HepG2 (cell line): Measurements from ENCODE around the gene EXOSC7. TPM values are rescaled to one million over a fixed set of nuclear protein-coding genes. Genes with fewer than 3 reads are reported as not detected.

Experiments
- ATAC-seq: fragments of 200-7000 bp; cut with Tn5 transposase; 3 replicates; pipeline ENCODE4 v1.9.1; 2020; ENCODE audit warnings: mild to moderate bottlenecking, moderate library complexity
- BruUV-seq: library from RNA; stranded (reverse); fragments of 400-500 nt; replicated peaks from 2 replicates; lab custom pipeline; 2021; lab: Mats Ljungman, UMichigan
- CTCF ChIA-PET: fragments of 300-600 bp; formaldehyde crosslinking; extraction: SDS; loops from one replicate; lab custom pipeline; 2021; ENCODE audit warnings: low total read pairs, inconsistent platforms, low intra/inter-chr PET ratio; lab: Yijun Ruan, JAX
- POLR2A ChIA-PET: fragments of 350-600 bp; sonication (Branson Sonifier 250); formaldehyde crosslinking; loops from one replicate; lab custom pipeline; 2020; ENCODE audit warnings: antibody characterized with exemption, inconsistent platforms; lab: Yijun Ruan, JAX
- DNase-seq: peaks from one replicate; pipeline ENCODE4 v3.0.0-alpha.2; 2015; ENCODE audit warnings: low spot score
- FAIRE-seq: peaks from 3 replicates; lab custom pipeline; 2011; peaks lifted over from hg19 to GRCh38; lab: Jason Lieb, UNC
- H2AFZ ChIP-seq: one replicate; pipeline ENCODE4 v1.6.1; 2011; ENCODE audit warnings: low read length, inconsistent platforms
- H3K27ac ChIP-seq: fragments of 300-600 bp; 3 replicates; pipeline ENCODE4 v1.8.0; 2011; ENCODE audit warnings: mixed run types, mild to moderate bottlenecking, mixed read lengths, low read length, inconsistent platforms; ENCODE audit not compliant: insufficient read depth; ENCODE audit errors: extremely low read length
- H3K27me3 ChIP-seq, 2 experiments: fragments of 200-600 bp in 1 of 2; 2 replicates in 1 of 2; 3 replicates in 1 of 2; pipeline versions ENCODE4 v1.6.0 to v1.8.0; 2011; ENCODE audit warnings: low read length in 2 of 2, mild to moderate bottlenecking in 2 of 2, moderate library complexity in 2 of 2, inconsistent platforms in 1 of 2; ENCODE audit not compliant: insufficient read depth in 2 of 2, control insufficient read depth in 1 of 2
- H3K36me3 ChIP-seq, 2 experiments: fragments of 200-600 bp in 1 of 2; replicated peaks in 1 of 2; 2 replicates in 1 of 2; 3 replicates in 1 of 2; pipeline versions ENCODE4 v1.5.1 to v1.8.0; 2011; ENCODE audit warnings: low read length in 2 of 2, inconsistent platforms in 1 of 2; ENCODE audit not compliant: insufficient read depth in 2 of 2, control insufficient read depth in 1 of 2
- H3K4me1 ChIP-seq: 2 replicates; pipeline ENCODE4 v1.5.1; 2012; ENCODE audit warnings: low read length, inconsistent platforms; ENCODE audit not compliant: insufficient read depth
- H3K4me2 ChIP-seq: 2 replicates; pipeline ENCODE4 v1.6.0; 2011; ENCODE audit warnings: low read depth, low read length, inconsistent platforms
- H3K4me3 ChIP-seq, 3 experiments: fragments of 200-600 bp in 1 of 3; sonication (generic), shearing (Covaris generic) in 1 of 3; replicated peaks in 1 of 3; 2 replicates each; pipeline ENCODE4 v1.5.1; 2011 to 2016; ENCODE audit warnings: low read length in 3 of 3, inconsistent platforms in 2 of 3, low read depth in 2 of 3, mild to moderate bottlenecking in 2 of 3, control low read depth in 1 of 3, mixed read lengths in 1 of 3; ENCODE audit not compliant: insufficient read depth in 1 of 3
- H3K79me2 ChIP-seq: one replicate; pipeline ENCODE4 v1.6.1; 2011; ENCODE audit warnings: low read length, inconsistent platforms; ENCODE audit not compliant: insufficient read depth
- H3K9ac ChIP-seq: 2 replicates; pipeline ENCODE4 v1.6.0; 2011; ENCODE audit warnings: mild to moderate bottlenecking, low read depth, low read length, inconsistent platforms; ENCODE audit not compliant: insufficient read depth
- H3K9me3 ChIP-seq: 2 replicates; pipeline ENCODE4 v1.5.1; 2012; ENCODE audit warnings: mild to moderate bottlenecking, low read length
- H4K20me1 ChIP-seq: 2 replicates; pipeline ENCODE4 v1.6.0; 2011; ENCODE audit warnings: inconsistent platforms, mild to moderate bottlenecking, low read length, moderate library complexity; ENCODE audit not compliant: insufficient read depth
- BCL3 ChIP-seq: sonication (generic); formaldehyde crosslinking; IDR thresholded peaks from 2 replicates; pipeline ENCODE4 v1.5.1; 2020; ENCODE audit warnings: mild to moderate bottlenecking, missing genetic modification reagents, moderate library complexity
- GTF2F1 ChIP-seq: fragments of 150-350 bp; IDR thresholded peaks from 2 replicates; pipeline ENCODE4 v1.6.1; 2014; ENCODE audit warnings: low read length
- HNRNPH1 ChIP-seq: fragments of 200-400 bp; formaldehyde crosslinking; optimal IDR thresholded peaks from 2 replicates; pipeline ENCODE3; 2017; ENCODE audit warnings: mild to moderate bottlenecking, low read depth, low read length
- MAF1 ChIP-seq: sonication (generic); formaldehyde crosslinking; IDR thresholded peaks from 2 replicates; pipeline ENCODE4 v1.5.0; 2020; ENCODE audit warnings: missing genetic modification reagents, borderline replicate concordance
- RARG ChIP-seq: sonication (generic); formaldehyde crosslinking; IDR thresholded peaks from 2 replicates; pipeline ENCODE4 v1.4.0; 2020; ENCODE audit warnings: low read depth, mild to moderate bottlenecking, missing genetic modification reagents
- REXO4 ChIP-seq: sonication (generic); formaldehyde crosslinking; IDR thresholded peaks from 2 replicates; pipeline ENCODE4 v1.8.0; 2022; ENCODE audit warnings: missing genetic modification reagents, mild to moderate bottlenecking, borderline replicate concordance
- SOX5 ChIP-seq: IDR thresholded peaks from 2 replicates; pipeline ENCODE4 v1.6.1; 2016; ENCODE audit warnings: borderline replicate concordance
- SSRP1 ChIP-seq: IDR thresholded peaks from 2 replicates; pipeline ENCODE4 v1.6.1; 2016; ENCODE audit warnings: control low read depth
- THYN1 ChIP-seq: sonication (generic); formaldehyde crosslinking; IDR thresholded peaks from 2 replicates; pipeline ENCODE4 v1.8.1; 2023; ENCODE audit warnings: low read depth, mild to moderate bottlenecking, moderate library complexity, missing genetic modification reagents, borderline replicate concordance
- YY1 ChIP-seq: IDR thresholded peaks from 2 replicates; pipeline ENCODE4 v1.6.1; 2011; ENCODE audit warnings: low read length, low read depth, moderate library complexity, mild to moderate bottlenecking; ENCODE audit not compliant: insufficient read depth, insufficient replicate concordance
- ZNF451 ChIP-seq: sonication (generic); formaldehyde crosslinking; IDR thresholded peaks from 2 replicates; pipeline ENCODE4 v1.5.0; 2020; ENCODE audit warnings: mild to moderate bottlenecking, missing genetic modification reagents
- ZNF501 ChIP-seq: sonication (generic); formaldehyde crosslinking; IDR thresholded peaks from 2 replicates; pipeline ENCODE4 v1.5.1; 2020; ENCODE audit warnings: mild to moderate bottlenecking, moderate library complexity, missing genetic modification reagents
- ZNF678 ChIP-seq: sonication (generic); formaldehyde crosslinking; IDR thresholded peaks from 2 replicates; pipeline ENCODE4 v1.4.0; 2020; ENCODE audit warnings: mild to moderate bottlenecking, missing genetic modification reagents
- ZSCAN12 ChIP-seq: sonication (generic); formaldehyde crosslinking; IDR thresholded peaks from 2 replicates; pipeline ENCODE4 v1.9.0; 2021; ENCODE audit warnings: mild to moderate bottlenecking, missing genetic modification reagents
- WGBS: methylation state at CpG from one replicate; pipeline ENCODE4 v1.1.6; 2017; ENCODE audit warnings: low lambda C conversion rate; 5-methylcytosine and 5-hydroxymethylcytosine counted together
- in situ Hi-C: cut with HindIII; loops from 2 replicates; pipeline ENCODE4 v1.10.0; 2017; ENCODE audit warnings: low pct_unique_long_range_greater_than_20kb; ENCODE audit not compliant: extremely low pct_ligation_motif_present
- intact Hi-C: fragments of 100-400 bp; cut with micrococcal nuclease; formaldehyde crosslinking; loops from one replicate; pipeline ENCODE4 v1.10.0; 2022; ENCODE audit not compliant: unreplicated experiment
- polyA plus RNA-seq, 8 experiments: library from polyadenylated mRNA; depleted of rRNA in 3 of 8; stranded (reverse) in 7 of 8; unstranded in 1 of 8; fragments of >200 nt; fragmentation: Illumina TruSeq in 4 of 8; extraction: Trizol in 4 of 8; gene quantifications; 2 replicates each; pipeline versions ENCODE4 v1.2.1 to v1.2.3, GENCODE V29; 2011 to 2016; ENCODE audit warnings: low read depth in 4 of 8, missing spikeins in 1 of 8, mixed read lengths in 1 of 8; ENCODE audit not compliant: insufficient read depth in 1 of 8
- total RNA-seq, 5 experiments: library from RNA; depleted of rRNA; stranded (reverse); fragments of >200 nt; fragmentation: Illumina TruSeq; extraction: Trizol; gene quantifications; 2 replicates each; pipeline ENCODE4 v1.2.3, GENCODE V29; 2016; ENCODE audit warnings: low read depth in 1 of 5
- TF ChIP-seq, protein P1 (sequence below): sonication (generic); formaldehyde crosslinking; IDR thresholded peaks from 2 replicates; pipeline ENCODE4 v1.4.0; 2020; ENCODE audit warnings: missing genetic modification reagents

The EXOSC7 gene
- total and polyA plus RNA-seq, 2 of the 13 experiments (the other 11 are each of a cell fraction or from before 2014, with no cell fraction given): 68.3 to 74.7 TPM

DNA sequence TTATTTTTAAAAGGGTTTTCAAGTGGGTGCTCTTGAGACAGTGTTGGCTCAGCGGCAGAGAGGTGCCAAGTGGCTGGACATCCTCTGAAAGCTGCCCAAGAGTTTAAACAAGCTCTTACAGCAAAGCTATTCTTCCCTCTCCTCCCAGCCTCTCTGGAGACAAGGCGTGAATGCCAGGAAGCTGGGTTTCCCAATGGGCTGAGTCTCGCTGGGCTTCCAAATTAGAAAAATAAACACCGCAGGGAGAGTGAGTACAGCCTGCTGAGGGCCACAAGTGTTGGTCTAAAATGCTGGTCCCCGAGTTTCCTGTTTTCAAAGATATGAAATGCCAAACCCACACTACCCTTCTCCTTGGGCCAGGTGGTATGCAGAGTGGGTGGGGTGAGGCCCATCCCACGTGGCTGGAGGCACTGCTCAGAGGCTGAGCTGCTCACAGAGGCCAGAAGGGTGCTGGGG is 36.4 kb upstream of the EXOSC7 start (continued):
- TF ChIP-seq MAF1: no peak
- TF ChIP-seq ZNF451 (CRISPR knock-in tag): no peak
- no peak for TF ChIP-seq ZNF678
- TF ChIP-seq, all 625 proteins: peak for 0

- no peak for DNase-seq
- POLR2A ChIA-PET: no interaction called here
- Histone ChIP-seq H3K36me3 (peaks cover 15 to 57% of the 10 kb centered on the region in 2 experiments), H3K4me2 (no peak overlapping the region), H3K4me1 (no peaks in the 10 kb centered on the region), H3K79me2 (no peaks in the 10 kb centered on the region), H3K4me3 (no peak overlapping the region), H3K27me3 (no peaks in the 10 kb centered on the region), H3K9ac (no peak overlapping the region), H2AFZ (no peak overlapping the region), H3K27ac (no peak overlapping the region), H4K20me1 (no peaks in the 10 kb centered on the region), H3K9me3 (no peaks in the 10 kb centered on the region)
- no peak for ATAC-seq
- no peak for FAIRE-seq
- intact Hi-C loops: no loop called here
- in situ Hi-C loops: no loop called here
- WGBS: 91% methylated on average over 8 of the region's 9 CpGs
- TF ChIP-seq BCL3 (CRISPR knock-in tag) (no peak), SOX5 (CRISPR knock-in tag) (no peak), REXO4 (CRISPR knock-in tag) (no peak), THYN1 (CRISPR knock-in tag) (no peak), GTF2F1 (no peak), YY1 (no peak), ZSCAN12 (CRISPR knock-in tag) (no peak), SSRP1 (CRISPR knock-in tag) (no peak), ZNF501 (CRISPR knock-in tag) (no peak), HNRNPH1 (no peak), RARG (CRISPR knock-in tag) (no peak)
- TF ChIP-seq, protein P1, sequence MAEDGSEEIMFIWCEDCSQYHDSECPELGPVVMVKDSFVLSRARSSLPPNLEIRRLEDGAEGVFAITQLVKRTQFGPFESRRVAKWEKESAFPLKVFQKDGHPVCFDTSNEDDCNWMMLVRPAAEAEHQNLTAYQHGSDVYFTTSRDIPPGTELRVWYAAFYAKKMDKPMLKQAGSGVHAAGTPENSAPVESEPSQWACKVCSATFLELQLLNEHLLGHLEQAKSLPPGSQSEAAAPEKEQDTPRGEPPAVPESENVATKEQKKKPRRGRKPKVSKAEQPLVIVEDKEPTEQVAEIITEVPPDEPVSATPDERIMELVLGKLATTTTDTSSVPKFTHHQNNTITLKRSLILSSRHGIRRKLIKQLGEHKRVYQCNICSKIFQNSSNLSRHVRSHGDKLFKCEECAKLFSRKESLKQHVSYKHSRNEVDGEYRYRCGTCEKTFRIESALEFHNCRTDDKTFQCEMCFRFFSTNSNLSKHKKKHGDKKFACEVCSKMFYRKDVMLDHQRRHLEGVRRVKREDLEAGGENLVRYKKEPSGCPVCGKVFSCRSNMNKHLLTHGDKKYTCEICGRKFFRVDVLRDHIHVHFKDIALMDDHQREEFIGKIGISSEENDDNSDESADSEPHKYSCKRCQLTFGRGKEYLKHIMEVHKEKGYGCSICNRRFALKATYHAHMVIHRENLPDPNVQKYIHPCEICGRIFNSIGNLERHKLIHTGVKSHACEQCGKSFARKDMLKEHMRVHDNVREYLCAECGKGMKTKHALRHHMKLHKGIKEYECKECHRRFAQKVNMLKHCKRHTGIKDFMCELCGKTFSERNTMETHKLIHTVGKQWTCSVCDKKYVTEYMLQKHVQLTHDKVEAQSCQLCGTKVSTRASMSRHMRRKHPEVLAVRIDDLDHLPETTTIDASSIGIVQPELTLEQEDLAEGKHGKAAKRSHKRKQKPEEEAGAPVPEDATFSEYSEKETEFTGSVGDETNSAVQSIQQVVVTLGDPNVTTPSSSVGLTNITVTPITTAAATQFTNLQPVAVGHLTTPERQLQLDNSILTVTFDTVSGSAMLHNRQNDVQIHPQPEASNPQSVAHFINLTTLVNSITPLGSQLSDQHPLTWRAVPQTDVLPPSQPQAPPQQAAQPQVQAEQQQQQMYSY (CRISPR knock-in tag): no peak
- CTCF ChIA-PET: no interaction called here
- TSS peak; percentile 30 for BruUV-seq
Measured at GRCh38 chr3:44942202-44942921, 33.7 kb upstream of the EXOSC7 start.
